ENCODE results near the gene SEMA3F. TPM values are rescaled to one million over a fixed set of nuclear protein-coding genes. Genes with fewer than 3 reads are reported as not detected.

SEMA3F gene
- total and polyA plus RNA-seq, 9 donors: 1.9 to 31.5 (median 7.2) TPM

DNA sequence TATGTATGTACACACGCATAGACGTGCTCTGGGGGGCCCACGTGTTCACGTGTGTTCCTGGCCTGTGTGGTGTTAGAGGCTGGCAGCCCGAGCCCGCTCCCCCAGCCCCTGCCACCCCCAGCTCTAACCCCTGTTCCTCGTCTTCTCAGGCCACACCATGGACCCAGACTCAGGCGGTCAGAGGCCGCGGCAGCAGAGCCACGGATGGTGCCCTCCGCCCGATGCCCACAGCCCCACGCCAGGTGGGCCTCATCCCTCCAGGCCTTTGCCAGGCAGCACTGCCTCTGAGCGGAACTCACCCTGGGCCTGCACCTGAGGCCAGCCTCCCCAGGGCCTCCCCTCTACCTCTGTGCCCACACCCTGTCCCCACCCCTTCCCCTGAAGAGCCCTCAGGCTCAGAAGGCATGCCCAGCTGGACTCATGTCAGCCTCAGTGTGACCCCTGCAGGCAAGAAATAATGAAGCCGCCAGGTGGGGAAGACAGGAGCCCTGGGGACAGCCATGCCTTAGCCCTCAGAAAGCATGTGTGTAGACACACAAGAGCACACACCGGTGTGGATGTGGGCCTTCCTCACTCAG lies 19.9 kb downstream of the SEMA3F start:
- H3K27me3 ChIP-seq: no peaks in the 10 kb centered on the region
- no peak overlapping the region for H3K4me3 ChIP-seq
- TF ChIP-seq POLR2A (IDR thresholded peaks at IDR 0.05): no peak
- no peak for TF ChIP-seq EP300 (IDR thresholded peaks at IDR 0.05)
- no peak for TF ChIP-seq CTCF (IDR thresholded peaks at IDR 0.05)
- H3K36me3 ChIP-seq: no peaks in the 10 kb centered on the region
- peaks cover 6% of the 10 kb centered on the region for H3K4me1 ChIP-seq (ENCODE audit: insufficient read depth)
- 90 to 95% (median 93%) methylated on average over 13 to 17 of the region's 17 CpGs for WGBS, 3 donors
- no peak overlapping the region for H3K27ac ChIP-seq
- intact Hi-C loops (cut with DNase I): no loop called here
- no peaks in the 10 kb centered on the region for H3K9me3 ChIP-seq
- DNase-seq: no peak

GRCh38 chr3:50177346-50177745 lies 22.2 kb downstream of the SEMA3F start:
- intact Hi-C loops (cut with DNase I): no loop called here
- TF ChIP-seq POLR2A (IDR thresholded peaks at IDR 0.05): no peak
- no peak for TF ChIP-seq EP300 (IDR thresholded peaks at IDR 0.05)
- TF ChIP-seq CTCF (IDR thresholded peaks at IDR 0.05): no peak
- Histone ChIP-seq H3K27me3 (no peaks in the 10 kb centered on the region), H3K4me3 (no peak overlapping the region), H3K36me3 (no peaks in the 10 kb centered on the region), H3K27ac (no peak overlapping the region), H3K9me3 (no peaks in the 10 kb centered on the region), H3K4me1 (ENCODE audit: insufficient read depth) (peaks cover 6% of the 10 kb centered on the region)
- peak in 1 of 5 donors; percentile 63 for DNase-seq
- 31 to 44% (median 41%) methylated on average over 2 of the region's 2 CpGs for WGBS, 3 donors

DNA sequence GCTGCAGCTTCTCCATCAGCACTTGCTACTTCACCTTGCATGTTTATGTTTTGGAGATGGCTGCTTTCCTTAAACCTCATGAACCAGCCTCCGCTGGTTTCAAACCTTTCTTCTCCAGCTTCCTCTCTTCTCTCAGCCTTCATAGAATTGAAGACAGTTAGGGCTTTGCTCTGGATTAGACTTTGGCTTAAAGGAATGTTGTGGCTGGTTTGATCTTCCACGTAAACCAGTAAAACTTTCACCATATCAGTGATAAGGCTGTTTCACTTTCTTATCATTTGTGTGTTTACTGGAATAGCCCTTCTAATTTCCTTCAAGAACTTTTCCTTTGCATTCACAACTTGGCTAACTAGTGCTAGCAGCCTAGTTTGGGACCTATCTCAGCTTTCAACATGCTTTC lies 24.6 kb downstream of the SEMA3F start:
- Histone ChIP-seq H3K4me1 (ENCODE audit: insufficient read depth) (peaks cover 3% of the 10 kb centered on the region), H3K9me3 (no peaks in the 10 kb centered on the region), H3K4me3 (no peak overlapping the region), H3K36me3 (no peaks in the 10 kb centered on the region), H3K27me3 (no peaks in the 10 kb centered on the region), H3K27ac (no peak overlapping the region)
- WGBS, 3 donors: 9 to 25% (median 14%) methylated on average over 2 of the region's 2 CpGs
- no peak for DNase-seq
- no peak for TF ChIP-seq CTCF (IDR thresholded peaks at IDR 0.05)
- no peak for TF ChIP-seq POLR2A (IDR thresholded peaks at IDR 0.05)
- TF ChIP-seq EP300 (IDR thresholded peaks at IDR 0.05): no peak
- intact Hi-C loops (cut with DNase I): loop anchor here in 1 of 4 donors (5.0 kb wide), 1 partner anchor 1488 kb away; no protein-coding TSS in a partner anchor

- intact Hi-C loops (cut with DNase I): loop anchor here in 1 of 4 donors (5.0 kb wide), 1 partner anchor 1485 kb away; no protein-coding TSS in a partner anchor
- TF ChIP-seq CTCF (IDR thresholded peaks at IDR 0.05): no peak
- no peak for TF ChIP-seq EP300 (IDR thresholded peaks at IDR 0.05)
- TF ChIP-seq POLR2A (IDR thresholded peaks at IDR 0.05): no peak
- no peak for DNase-seq
- Histone ChIP-seq H3K36me3 (no peaks in the 10 kb centered on the region), H3K9me3 (no peaks in the 10 kb centered on the region), H3K4me1 (ENCODE audit: insufficient read depth) (peaks cover 3% of the 10 kb centered on the region), H3K27ac (no peak overlapping the region), H3K4me3 (no peak overlapping the region), H3K27me3 (no peaks in the 10 kb centered on the region)
- WGBS, 3 donors: 92 to 95% (median 93%) methylated on average over 5 of the region's 5 CpGs
Measured at GRCh38 chr3:50181985-50182384, 26.9 kb downstream of the SEMA3F start.

Data from ovary (tissue), 9 donors.